Measurements from ENCODE around the gene CERS2.

GRCh38 chr1:150960646-150961045 is 14.0 kb downstream of the CERS2 start:
- TF ChIP-seq POLR2A (IDR thresholded peaks at IDR 0.05) (no peak), CTCF (IDR thresholded peaks at IDR 0.05) (no peak)

All from esophagus squamous epithelium (tissue), 4 donors.